ENCODE measurements around the gene SIX6.
"Not testable (repeated sequence)": the region's sequence is repeated elsewhere in the genome, so short reads cannot be mapped to it uniquely, and the experiment has no call there.

The SIX6 gene

DNA sequence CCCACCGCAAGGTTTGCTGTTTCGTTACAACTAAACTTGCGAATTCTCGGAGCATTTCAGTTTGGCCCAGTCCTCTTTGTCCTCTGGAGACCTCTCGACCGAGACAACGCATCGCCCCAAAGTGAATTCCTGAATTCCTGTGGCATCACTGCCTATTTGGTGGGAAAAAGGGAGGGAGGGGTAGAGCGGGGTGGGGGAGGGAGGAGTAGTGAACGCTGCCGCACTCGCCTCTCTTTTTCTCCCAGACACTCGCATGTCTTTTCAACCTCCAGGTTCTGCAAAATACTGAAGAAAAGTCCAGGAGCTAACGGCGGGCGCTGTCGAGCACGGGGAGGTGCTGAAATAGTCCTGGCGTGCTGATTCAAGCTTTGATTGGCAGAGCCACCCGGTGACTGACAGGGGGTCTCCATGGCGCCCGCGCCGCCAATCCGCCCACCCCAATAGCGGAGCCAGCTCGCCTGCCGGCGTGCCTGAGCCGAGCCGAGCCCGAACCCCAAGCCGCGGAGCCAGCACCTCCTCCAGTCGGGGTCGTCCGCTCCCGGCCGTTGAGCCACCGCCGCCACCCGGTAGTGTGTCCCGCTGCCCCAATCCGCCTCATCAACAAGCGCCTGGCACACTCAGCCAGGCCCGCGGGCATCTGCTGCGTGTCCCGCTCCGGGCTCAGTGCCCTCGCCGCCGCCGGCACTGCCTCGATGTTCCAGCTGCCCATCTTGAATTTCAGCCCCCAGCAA lies at the start of gene SIX6:
TSS of gene SIX6 (plus strand) at position 440 of the 731 bp plus-strand sequence. CDS start at position 693, 253 bp downstream.
- TF ChIP-seq, protein P1, sequence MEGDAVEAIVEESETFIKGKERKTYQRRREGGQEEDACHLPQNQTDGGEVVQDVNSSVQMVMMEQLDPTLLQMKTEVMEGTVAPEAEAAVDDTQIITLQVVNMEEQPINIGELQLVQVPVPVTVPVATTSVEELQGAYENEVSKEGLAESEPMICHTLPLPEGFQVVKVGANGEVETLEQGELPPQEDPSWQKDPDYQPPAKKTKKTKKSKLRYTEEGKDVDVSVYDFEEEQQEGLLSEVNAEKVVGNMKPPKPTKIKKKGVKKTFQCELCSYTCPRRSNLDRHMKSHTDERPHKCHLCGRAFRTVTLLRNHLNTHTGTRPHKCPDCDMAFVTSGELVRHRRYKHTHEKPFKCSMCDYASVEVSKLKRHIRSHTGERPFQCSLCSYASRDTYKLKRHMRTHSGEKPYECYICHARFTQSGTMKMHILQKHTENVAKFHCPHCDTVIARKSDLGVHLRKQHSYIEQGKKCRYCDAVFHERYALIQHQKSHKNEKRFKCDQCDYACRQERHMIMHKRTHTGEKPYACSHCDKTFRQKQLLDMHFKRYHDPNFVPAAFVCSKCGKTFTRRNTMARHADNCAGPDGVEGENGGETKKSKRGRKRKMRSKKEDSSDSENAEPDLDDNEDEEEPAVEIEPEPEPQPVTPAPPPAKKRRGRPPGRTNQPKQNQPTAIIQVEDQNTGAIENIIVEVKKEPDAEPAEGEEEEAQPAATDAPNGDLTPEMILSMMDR (conservative IDR thresholded peaks at IDR 0.05; ENCODE audit: low read depth, low read length), result no peak
- H3K4me3 ChIP-seq (ENCODE audit: low read depth, low read length), result no peak within 1 kb of the TSS
- peak; percentile 22 for DNase-seq (ENCODE audit: low read depth)

DNA sequence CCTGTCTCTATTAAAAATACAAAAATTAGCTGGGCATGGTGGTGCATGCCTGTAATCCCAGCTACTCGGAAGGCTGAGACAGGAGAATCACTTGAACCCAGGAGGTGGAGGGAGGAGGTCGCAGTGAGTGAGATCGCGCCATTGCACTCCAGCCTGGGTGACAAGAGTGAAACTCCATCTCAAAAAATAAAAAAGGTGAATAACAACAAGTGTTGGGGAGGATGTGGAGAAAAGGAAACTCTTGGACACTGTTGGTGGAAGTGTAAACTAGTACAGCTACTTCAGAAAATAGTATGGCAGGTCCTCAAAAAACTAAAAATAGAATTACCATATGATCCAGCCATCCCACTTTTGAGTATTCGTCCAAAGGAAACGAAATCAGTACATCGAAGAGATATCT lies 28.7 kb upstream of the SIX6 start:
- H3K4me3 ChIP-seq (ENCODE audit: low read depth, low read length); DNase-seq (ENCODE audit: low read depth): not testable (repeated sequence)

DNA sequence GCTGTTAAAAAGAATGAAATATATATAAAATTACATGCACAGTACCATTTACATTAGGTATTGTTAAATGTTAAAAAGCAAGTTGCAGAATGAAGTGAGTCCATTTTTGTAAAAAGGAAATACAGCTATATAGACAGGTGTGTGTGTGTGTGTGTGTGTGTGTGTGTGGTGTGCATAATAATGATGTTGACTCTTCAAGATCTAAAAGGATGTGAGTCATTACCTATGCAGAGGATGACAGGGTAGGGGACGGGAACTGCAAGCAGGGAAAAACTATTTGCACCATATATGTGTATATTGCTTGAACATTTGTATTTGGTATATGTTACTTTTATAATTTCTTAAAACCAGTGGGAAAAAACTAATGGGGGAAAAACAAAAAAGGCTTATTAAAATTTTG lies 26.2 kb upstream of the SIX6 start:
- H3K4me3 ChIP-seq (ENCODE audit: low read depth, low read length), result no peak overlapping the region
- TF ChIP-seq, protein P1 (conservative IDR thresholded peaks at IDR 0.05; ENCODE audit: low read depth, low read length), result no peak
- DNase-seq (ENCODE audit: low read depth), result peak; percentile 1

DNA sequence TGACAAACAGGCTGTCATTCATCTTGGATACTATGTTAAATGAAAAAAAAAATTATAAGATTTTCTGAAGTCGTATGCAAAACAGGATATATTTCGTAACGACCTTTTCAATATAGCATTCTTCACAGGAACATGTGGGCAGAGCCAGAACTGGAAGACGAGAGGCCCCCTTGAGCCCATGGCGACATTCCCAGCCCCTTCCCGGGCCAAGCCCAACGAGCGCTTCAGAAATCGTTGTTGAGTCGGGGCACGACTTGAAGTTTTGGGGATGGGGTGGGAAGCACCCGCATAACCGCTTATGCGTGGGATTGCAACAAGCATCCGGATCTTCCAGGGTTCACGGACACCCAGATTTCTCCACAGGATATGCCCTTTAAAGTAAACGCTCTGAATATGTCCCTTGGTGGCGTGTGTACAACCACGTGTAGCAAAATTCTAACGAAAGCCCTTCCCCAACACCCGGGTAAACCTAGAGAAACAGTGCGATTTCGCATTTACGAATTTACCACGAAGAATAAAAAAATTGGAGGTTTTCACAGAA lies 23.8 kb upstream of the SIX6 start:
- no peak for DNase-seq (ENCODE audit: low read depth)
- TF ChIP-seq, protein P1 (conservative IDR thresholded peaks at IDR 0.05; ENCODE audit: low read depth, low read length), result no peak
- peak overlapping the region; percentile 47 for H3K4me3 ChIP-seq (ENCODE audit: low read depth, low read length)

DNA sequence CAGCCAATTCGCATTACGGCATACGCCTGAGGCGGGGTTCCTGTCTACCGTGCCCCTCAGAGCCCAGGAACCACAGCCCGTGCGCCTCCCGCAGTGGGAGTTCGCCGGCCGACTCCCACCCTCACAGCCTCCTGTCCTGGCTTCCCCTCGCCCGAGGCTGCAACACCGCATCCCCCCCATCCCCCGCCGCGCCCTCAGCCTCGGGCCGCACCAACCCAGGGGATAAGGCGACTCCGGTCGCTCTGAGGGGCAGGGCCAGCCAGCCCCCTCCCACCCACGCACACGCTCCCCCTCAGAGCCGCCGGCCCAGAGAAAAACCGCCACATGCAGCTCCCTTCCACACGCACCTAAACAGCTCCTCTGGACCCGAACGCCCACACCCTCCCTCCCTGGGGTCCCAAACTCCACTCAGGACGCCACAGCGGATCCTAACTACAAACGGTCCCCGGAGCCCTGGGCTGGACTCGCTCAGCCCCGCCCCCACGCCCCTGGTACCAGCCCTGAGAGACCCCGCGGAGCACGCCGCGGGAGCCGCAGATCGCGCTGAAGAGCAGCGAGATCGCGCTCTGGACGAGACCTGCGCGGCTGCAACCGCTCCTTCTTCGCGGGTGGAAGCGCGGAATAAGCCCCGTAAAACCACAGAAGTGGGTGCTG lies 23.2 kb upstream of the SIX6 start, which contains the start of gene C14orf39:
TSS of gene C14orf39 (minus strand) at position 466 of the 654 bp plus-strand sequence. CDS start 985 bp downstream, outside the sequence.
- peak; percentile 33 for DNase-seq (ENCODE audit: low read depth)
- H3K4me3 ChIP-seq (ENCODE audit: low read depth, low read length), result peak within 1 kb of the TSS; percentile 47
- TF ChIP-seq, protein P1 (conservative IDR thresholded peaks at IDR 0.05; ENCODE audit: low read depth, low read length), result no peak

DNA sequence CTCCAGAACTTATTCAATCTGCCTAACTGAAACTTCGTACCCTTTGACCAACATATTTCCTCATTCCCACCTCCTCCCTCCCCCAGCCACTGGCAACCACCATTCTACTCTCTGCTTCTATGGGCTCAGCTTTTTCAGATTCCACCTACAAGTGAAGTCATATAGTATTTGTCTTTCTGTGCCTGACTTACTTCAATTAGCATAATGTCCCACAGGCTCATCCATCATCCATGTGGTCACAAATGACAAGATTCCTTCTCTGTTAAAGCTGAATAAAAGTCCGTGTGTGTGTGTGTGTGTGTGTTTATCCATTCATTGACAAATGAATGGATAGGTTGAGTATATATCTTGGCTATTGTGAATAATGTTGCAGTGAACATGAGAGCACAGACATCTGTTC lies 21.7 kb upstream of the SIX6 start:
- no peak overlapping the region for H3K4me3 ChIP-seq (ENCODE audit: low read depth, low read length)
- TF ChIP-seq, protein P1 (conservative IDR thresholded peaks at IDR 0.05; ENCODE audit: low read depth, low read length), result no peak
- DNase-seq (ENCODE audit: low read depth), result no peak

DNA sequence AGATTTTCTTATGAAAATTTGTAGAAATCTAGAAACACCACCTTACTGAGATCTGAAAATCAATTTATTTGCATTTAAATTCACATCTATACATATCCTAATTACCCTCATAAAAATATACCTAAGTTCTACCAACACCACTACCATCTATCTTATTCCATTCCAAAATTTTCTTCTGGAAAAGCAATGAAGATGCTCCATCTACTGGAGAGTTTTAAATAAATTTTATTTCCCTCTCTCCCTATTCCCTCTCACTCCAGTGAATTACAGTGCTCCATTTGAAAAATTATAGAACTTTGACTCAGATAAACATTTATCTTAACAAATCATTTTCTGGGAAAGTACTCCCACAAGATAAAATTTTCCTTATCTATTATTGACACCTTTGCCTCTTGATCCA lies 20.8 kb upstream of the SIX6 start:
- no peak overlapping the region for H3K4me3 ChIP-seq (ENCODE audit: low read depth, low read length)
- DNase-seq (ENCODE audit: low read depth), result no peak
- TF ChIP-seq, protein P1 (conservative IDR thresholded peaks at IDR 0.05; ENCODE audit: low read depth, low read length), result no peak

All from choroid plexus epithelial cell (primary cell).